Body of pancreas (tissue), 4 donors: Measurements from ENCODE around the gene PRKCSH. TPM values are rescaled to one million over a fixed set of nuclear protein-coding genes. Genes with fewer than 3 reads are reported as not detected.
"Not testable (repeated sequence)": the region's sequence is repeated elsewhere in the genome, so short reads cannot be mapped to it uniquely, and the experiment has no call there.

Source experiments
- ATAC-seq: fragments of 150-250 bp; one replicate; pipeline ENCODE4 v1.9.1; 2016
- DNase-seq, 4 donors: peaks; one replicate each; pipeline ENCODE4 v3.0.0-alpha.2; 2019
- H3K27ac ChIP-seq, 4 donors: fragments of 200-600 bp; sonication (generic); 1 replicate in 3 of 4; 2 replicates in 1 of 4; pipeline versions ENCODE4 v1.5.1 to v1.6.1; 2016 to 2019; ENCODE audit warnings: mild to moderate bottlenecking in 1 of 4, mixed read lengths in 1 of 4, moderate library complexity in 1 of 4
- H3K27me3 ChIP-seq, 2 donors: fragments of 200-600 bp; sonication (generic); one replicate each; pipeline ENCODE4 v1.6.0; 2016; ENCODE audit warnings: mild to moderate bottlenecking in 1 of 2
- H3K36me3 ChIP-seq, 2 donors: fragments of 200-600 bp; sonication (generic); replicated peaks in 1 of 2; 2 replicates each; pipeline ENCODE4 v1.5.1; 2016; ENCODE audit warnings: low read depth in 2 of 2; ENCODE audit not compliant: insufficient read depth in 1 of 2
- H3K4me1 ChIP-seq: fragments of 200-600 bp; sonication (generic); one replicate; pipeline ENCODE4 v1.6.0; 2016
- H3K4me3 ChIP-seq, 2 donors: fragments of 200-600 bp; sonication (generic); 1 replicate in 1 of 2; 2 replicates in 1 of 2; pipeline ENCODE4 v1.5.1; 2016 to 2019
- H3K9me3 ChIP-seq, 3 donors: fragments of 200-600 bp; sonication (generic); 1 replicate in 2 of 3; 2 replicates in 1 of 3; pipeline ENCODE4 v1.5.1; 2016
- CTCF ChIP-seq, 7 experiments: fragments of 450-650 bp in 4 of 7; fragments of 200-600 bp in 3 of 7; sonication (generic) in 3 of 7; IDR thresholded peaks; one replicate each; pipeline ENCODE4 v1.5.1; 2016 to 2019; ENCODE audit warnings: antibody characterized with exemption in 7 of 7
- POLR2A ChIP-seq, 3 donors: fragments of 450-650 bp; IDR thresholded peaks; one replicate each; pipeline ENCODE4 v1.6.1; 2016; ENCODE audit warnings: antibody characterized with exemption in 3 of 3, mild to moderate bottlenecking in 2 of 3
- WGBS, 2 donors: methylation state at CpG; one replicate each; pipeline ENCODE4 v1.1.5; 2017; 5-methylcytosine and 5-hydroxymethylcytosine counted together
- intact Hi-C: fragments of 100-400 bp; cut with DNase I; formaldehyde crosslinking; loops from one replicate; pipeline ENCODE4 v1.15.1; 2023
- total RNA-seq, 2 donors: library from RNA; depleted of rRNA; stranded (reverse); fragments of >200 nt; gene quantifications; one replicate each; pipeline ENCODE4 v1.1.0, GENCODE V29; 2016

Gene PRKCSH
- total RNA-seq, 2 donors from 2014 or later, result 134 to 194 TPM

- Histone ChIP-seq H3K4me1 (no peaks in the 10 kb centered on the region), H3K36me3 (peaks cover 0 to 4% of the 10 kb centered on the region in 2 donors), H3K27ac (no peak overlapping the region), H3K27me3 (no peaks in the 10 kb centered on the region), H3K9me3 (no peaks in the 10 kb centered on the region), H3K4me3 (no peak overlapping the region)
- intact Hi-C loops, result no loop called here
- DNase-seq (no peak), ATAC-seq (no peak)
- WGBS, 2 donors, result 63 to 76% methylated on average over 9 of the region's 9 CpGs
- TF ChIP-seq POLR2A (IDR thresholded peaks at IDR 0.05) (no peak), CTCF (IDR thresholded peaks at IDR 0.05) (no peak)
These were observed 30.7 kb upstream of the PRKCSH start for GRCh38 chr19:11404588-11405222.

- DNase-seq (no peak), ATAC-seq (no peak)
- Histone ChIP-seq H3K4me1 (no peaks in the 10 kb centered on the region), H3K9me3 (no peaks in the 10 kb centered on the region), H3K27me3 (no peaks in the 10 kb centered on the region), H3K4me3 (no peak overlapping the region), H3K36me3 (peaks cover 0 to 4% of the 10 kb centered on the region in 2 donors), H3K27ac (no peak overlapping the region)
- no peak for TF ChIP-seq POLR2A (IDR thresholded peaks at IDR 0.05)
- no peak for TF ChIP-seq CTCF (IDR thresholded peaks at IDR 0.05)
- 81 to 93% methylated on average over 43 to 44 of the region's 44 CpGs for WGBS, 2 donors
- intact Hi-C loops, result no loop called here
These were observed 29.4 kb upstream of the PRKCSH start for GRCh38 chr19:11405846-11406643.

GRCh38 chr19:11406703-11407236 is 28.7 kb upstream of the PRKCSH start:
- ATAC-seq, H3K27ac ChIP-seq, H3K36me3 ChIP-seq, H3K9me3 ChIP-seq, intact Hi-C loops, H3K4me3 ChIP-seq, H3K4me1 ChIP-seq, H3K27me3 ChIP-seq: not testable (repeated sequence)
- WGBS, 2 donors, result 90 to 95% methylated on average over 7 to 10 of the region's 12 CpGs
- peak in 1 of 4 donors; percentile 11 for DNase-seq

GRCh38 chr19:11408591-11408990 is 26.8 kb upstream of the PRKCSH start:
- H3K27ac ChIP-seq, result no peak overlapping the region
- no peaks in the 10 kb centered on the region for H3K27me3 ChIP-seq
- H3K36me3 ChIP-seq, result peaks cover 0 to 4% of the 10 kb centered on the region in 2 donors
- intact Hi-C loops, result no loop called here
- H3K9me3 ChIP-seq, result no peaks in the 10 kb centered on the region
- 89 to 96% methylated on average over 4 of the region's 4 CpGs for WGBS, 2 donors
- no peak for DNase-seq
- no peak for ATAC-seq
- H3K4me1 ChIP-seq, result no peaks in the 10 kb centered on the region
- no peak overlapping the region for H3K4me3 ChIP-seq
- TF ChIP-seq CTCF (IDR thresholded peaks at IDR 0.05) (no peak), POLR2A (IDR thresholded peaks at IDR 0.05) (no peak)

GRCh38 chr19:11410682-11411081 is 24.8 kb upstream of the PRKCSH start:
- no peak for DNase-seq
- no peak for TF ChIP-seq CTCF (IDR thresholded peaks at IDR 0.05)
- Histone ChIP-seq H3K27me3 (no peaks in the 10 kb centered on the region), H3K4me1 (no peaks in the 10 kb centered on the region), H3K27ac (no peak overlapping the region), H3K36me3 (no peaks in the 10 kb centered on the region), H3K4me3 (no peak overlapping the region), H3K9me3 (no peaks in the 10 kb centered on the region)
- WGBS, 2 donors, result 83% methylated on average over 8 of the region's 8 CpGs
- intact Hi-C loops, result no loop called here
- no peak for ATAC-seq
